Measurements from ENCODE around the gene RAD51B. TPM values are rescaled to one million over a fixed set of nuclear protein-coding genes. Genes with fewer than 3 reads are reported as not detected.

RAD51B gene
- total and polyA plus RNA-seq, 2 of the 13 experiments (the other 11 are each of a cell fraction or from before 2014, with no cell fraction given): 7.0 to 9.5 TPM

DNA sequence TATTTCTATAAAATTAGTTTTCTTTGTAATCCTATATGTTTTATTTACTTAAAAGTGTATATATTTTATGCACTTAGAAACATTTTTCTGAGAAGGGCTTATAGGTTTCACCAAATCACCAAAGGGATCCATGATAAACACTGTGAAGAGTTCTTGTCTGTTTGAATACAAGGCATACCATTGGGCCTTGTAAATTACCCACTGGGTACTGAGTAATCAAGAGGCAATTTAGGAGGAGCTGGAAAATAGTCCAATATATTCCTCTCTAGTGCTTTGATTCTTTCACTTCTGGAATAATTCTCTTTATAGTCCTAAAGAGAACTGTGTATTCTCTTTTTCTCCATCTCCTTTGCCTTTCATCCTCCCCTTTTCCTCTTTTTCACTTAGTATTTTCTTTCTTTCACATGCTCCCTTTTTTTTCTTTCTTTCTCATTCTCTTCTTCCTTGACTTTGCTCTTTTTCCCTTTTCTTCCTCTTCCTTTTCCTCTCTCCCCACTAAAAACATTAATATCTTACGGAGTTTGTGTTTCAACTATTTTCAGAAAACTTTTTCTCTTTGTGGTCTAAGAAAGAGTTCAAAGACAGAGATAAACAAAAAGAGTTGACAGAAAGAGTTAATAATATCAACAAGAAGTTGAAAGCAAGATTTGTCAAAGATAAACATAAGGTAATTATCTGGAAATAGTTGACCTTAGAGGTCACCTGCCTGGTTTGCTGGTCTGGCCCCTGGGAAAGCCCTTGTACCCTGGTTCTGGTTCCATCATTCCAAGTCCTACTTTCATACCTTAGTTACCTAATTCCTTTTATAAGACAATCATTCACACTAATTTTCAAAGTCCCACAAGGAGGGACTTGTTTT, 435.3 kb downstream of the RAD51B start (continued):
- peak; percentile 77 for TF ChIP-seq CREM (IDR thresholded peaks at IDR 0.05)
- no peak for TF ChIP-seq CREM (CRISPR knock-in tag; IDR thresholded peaks at IDR 0.05)
- TF ChIP-seq, protein P1, sequence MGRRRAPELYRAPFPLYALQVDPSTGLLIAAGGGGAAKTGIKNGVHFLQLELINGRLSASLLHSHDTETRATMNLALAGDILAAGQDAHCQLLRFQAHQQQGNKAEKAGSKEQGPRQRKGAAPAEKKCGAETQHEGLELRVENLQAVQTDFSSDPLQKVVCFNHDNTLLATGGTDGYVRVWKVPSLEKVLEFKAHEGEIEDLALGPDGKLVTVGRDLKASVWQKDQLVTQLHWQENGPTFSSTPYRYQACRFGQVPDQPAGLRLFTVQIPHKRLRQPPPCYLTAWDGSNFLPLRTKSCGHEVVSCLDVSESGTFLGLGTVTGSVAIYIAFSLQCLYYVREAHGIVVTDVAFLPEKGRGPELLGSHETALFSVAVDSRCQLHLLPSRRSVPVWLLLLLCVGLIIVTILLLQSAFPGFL (CRISPR knock-in tag; IDR thresholded peaks at IDR 0.05): no peak
- no peak for TF ChIP-seq ZNF713 (CRISPR knock-in tag; IDR thresholded peaks at IDR 0.05)
- TF ChIP-seq, protein P2, sequence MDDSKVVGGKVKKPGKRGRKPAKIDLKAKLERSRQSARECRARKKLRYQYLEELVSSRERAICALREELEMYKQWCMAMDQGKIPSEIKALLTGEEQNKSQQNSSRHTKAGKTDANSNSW (CRISPR knock-in tag; IDR thresholded peaks at IDR 0.05; ENCODE audit: borderline replicate concordance): no peak
- TF ChIP-seq, protein P3, sequence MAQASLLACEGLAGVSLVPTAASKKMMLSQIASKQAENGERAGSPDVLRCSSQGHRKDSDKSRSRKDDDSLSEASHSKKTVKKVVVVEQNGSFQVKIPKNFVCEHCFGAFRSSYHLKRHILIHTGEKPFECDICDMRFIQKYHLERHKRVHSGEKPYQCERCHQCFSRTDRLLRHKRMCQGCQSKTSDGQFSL (CRISPR knock-in tag; IDR thresholded peaks at IDR 0.05): no peak
- 0 out of 2 replicates have a peak, but pooled peaks have one; percentile 39 for TF ChIP-seq NR2C2 (CRISPR knock-in tag; IDR thresholded peaks at IDR 0.05; ENCODE audit: borderline replicate concordance)
- no peak for TF ChIP-seq ZSCAN30 (CRISPR knock-in tag; IDR thresholded peaks at IDR 0.05)
- TF ChIP-seq MED8 (CRISPR knock-in tag; IDR thresholded peaks at IDR 0.05; ENCODE audit: insufficient replicate concordance): no peak
- no peak for TF ChIP-seq MZF1 (CRISPR knock-in tag; IDR thresholded peaks at IDR 0.05; ENCODE audit: borderline replicate concordance)
- no peak for TF ChIP-seq SOX6 (IDR thresholded peaks at IDR 0.05)
- TF ChIP-seq SOX6 (CRISPR knock-in tag; IDR thresholded peaks at IDR 0.05): peak; percentile 82
- TF ChIP-seq, protein P4, sequence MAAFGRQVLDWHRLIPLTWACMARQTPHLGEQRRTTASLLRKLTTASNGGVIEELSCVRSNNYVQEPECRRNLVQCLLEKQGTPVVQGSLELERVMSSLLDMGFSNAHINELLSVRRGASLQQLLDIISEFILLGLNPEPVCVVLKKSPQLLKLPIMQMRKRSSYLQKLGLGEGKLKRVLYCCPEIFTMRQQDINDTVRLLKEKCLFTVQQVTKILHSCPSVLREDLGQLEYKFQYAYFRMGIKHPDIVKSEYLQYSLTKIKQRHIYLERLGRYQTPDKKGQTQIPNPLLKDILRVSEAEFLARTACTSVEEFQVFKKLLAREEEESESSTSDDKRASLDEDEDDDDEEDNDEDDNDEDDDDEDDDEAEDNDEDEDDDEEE (CRISPR knock-in tag; IDR thresholded peaks at IDR 0.05): no peak
- peak; percentile 95 for TF ChIP-seq NR2F2 (IDR thresholded peaks at IDR 0.05; ENCODE audit: borderline replicate concordance, low read depth)
- TF ChIP-seq NFE2L1 (CRISPR knock-in tag; IDR thresholded peaks at IDR 0.05; ENCODE audit: borderline replicate concordance): no peak
- no peak for TF ChIP-seq ZNF33A (CRISPR knock-in tag; IDR thresholded peaks at IDR 0.05; ENCODE audit: borderline replicate concordance)
- TF ChIP-seq, protein P5, sequence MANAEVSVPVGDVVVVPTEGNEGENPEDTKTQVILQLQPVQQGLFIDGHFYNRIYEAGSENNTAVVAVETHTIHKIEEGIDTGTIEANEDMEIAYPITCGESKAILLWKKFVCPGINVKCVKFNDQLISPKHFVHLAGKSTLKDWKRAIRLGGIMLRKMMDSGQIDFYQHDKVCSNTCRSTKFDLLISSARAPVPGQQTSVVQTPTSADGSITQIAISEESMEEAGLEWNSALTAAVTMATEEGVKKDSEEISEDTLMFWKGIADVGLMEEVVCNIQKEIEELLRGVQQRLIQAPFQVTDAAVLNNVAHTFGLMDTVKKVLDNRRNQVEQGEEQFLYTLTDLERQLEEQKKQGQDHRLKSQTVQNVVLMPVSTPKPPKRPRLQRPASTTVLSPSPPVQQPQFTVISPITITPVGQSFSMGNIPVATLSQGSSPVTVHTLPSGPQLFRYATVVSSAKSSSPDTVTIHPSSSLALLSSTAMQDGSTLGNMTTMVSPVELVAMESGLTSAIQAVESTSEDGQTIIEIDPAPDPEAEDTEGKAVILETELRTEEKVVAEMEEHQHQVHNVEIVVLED (CRISPR knock-in tag; IDR thresholded peaks at IDR 0.05; ENCODE audit: borderline replicate concordance): no peak
- no peak for TF ChIP-seq ZMAT3 (CRISPR knock-in tag; conservative IDR thresholded peaks at IDR 0.05)
- TF ChIP-seq SIX1 (CRISPR knock-in tag; IDR thresholded peaks at IDR 0.05; ENCODE audit: borderline replicate concordance): peak; percentile 21; the same call in 1 of the 2 replicates
- TF ChIP-seq PTBP1 (IDR thresholded peaks at IDR 0.05; ENCODE audit: low read depth, low read length, poor library complexity, severe bottlenecking): no peak
- TF ChIP-seq POLR2A (IDR thresholded peaks at IDR 0.05; ENCODE audit: insufficient read depth in 1 of 2, low read depth in 2 of 2, low read length in 2 of 2): no peak
- no peak for TF ChIP-seq ZNF501 (CRISPR knock-in tag; IDR thresholded peaks at IDR 0.05)
- TF ChIP-seq, protein P6, sequence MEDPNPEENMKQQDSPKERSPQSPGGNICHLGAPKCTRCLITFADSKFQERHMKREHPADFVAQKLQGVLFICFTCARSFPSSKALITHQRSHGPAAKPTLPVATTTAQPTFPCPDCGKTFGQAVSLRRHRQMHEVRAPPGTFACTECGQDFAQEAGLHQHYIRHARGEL (CRISPR knock-in tag; IDR thresholded peaks at IDR 0.05): no peak
- TF ChIP-seq ZNF629 (CRISPR knock-in tag; conservative IDR thresholded peaks at IDR 0.05): no peak
- TF ChIP-seq ARNT2 (CRISPR knock-in tag; IDR thresholded peaks at IDR 0.05; ENCODE audit: low read depth): no peak
- peak; percentile 38; the same call in 1 of the 2 replicates for TF ChIP-seq FOXP1 (IDR thresholded peaks at IDR 0.05)
- peak; percentile 83 for TF ChIP-seq FOXP1 (CRISPR knock-in tag; IDR thresholded peaks at IDR 0.05)

Data from HepG2 (cell line).